Activated CD8-positive, alpha-beta memory T cell treated with anti-CD3 and anti-CD28 coated beads, Interleukin-2, amount 50 U/mL, for 24 hours (primary cell): ENCODE results near the gene KRTAP5-2.
"Not testable (repeated sequence)": the region's sequence is repeated elsewhere in the genome, so short reads cannot be mapped to it uniquely, and the experiment has no call there.

Experiments
- DNase-seq: peaks from one replicate; pipeline ENCODE4 v3.0.0-alpha.2; 2020; ENCODE audit errors: extremely low read depth

KRTAP5-2 gene

DNA sequence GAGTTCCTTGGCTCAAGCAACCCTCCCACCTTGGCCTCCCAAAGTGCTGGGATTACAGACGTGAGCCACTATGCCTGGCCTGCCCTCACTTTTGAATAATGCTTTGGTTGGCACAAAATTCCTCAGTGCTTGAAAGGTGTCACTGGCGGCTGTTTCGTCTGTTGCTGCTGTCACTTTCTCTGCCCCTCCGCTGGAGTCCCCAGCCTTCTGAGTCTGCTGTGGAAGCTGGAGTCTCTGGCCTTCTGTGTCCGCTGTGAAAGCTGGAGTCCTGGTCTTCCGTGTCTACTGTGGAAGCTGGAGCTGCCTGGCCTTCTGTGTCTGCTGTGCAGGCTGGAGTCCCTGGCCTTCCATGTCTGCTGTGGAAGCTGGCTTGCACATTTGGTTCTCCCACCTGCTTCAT is 8.1 kb downstream of the KRTAP5-2 start:
- DNase-seq: no peak

DNA sequence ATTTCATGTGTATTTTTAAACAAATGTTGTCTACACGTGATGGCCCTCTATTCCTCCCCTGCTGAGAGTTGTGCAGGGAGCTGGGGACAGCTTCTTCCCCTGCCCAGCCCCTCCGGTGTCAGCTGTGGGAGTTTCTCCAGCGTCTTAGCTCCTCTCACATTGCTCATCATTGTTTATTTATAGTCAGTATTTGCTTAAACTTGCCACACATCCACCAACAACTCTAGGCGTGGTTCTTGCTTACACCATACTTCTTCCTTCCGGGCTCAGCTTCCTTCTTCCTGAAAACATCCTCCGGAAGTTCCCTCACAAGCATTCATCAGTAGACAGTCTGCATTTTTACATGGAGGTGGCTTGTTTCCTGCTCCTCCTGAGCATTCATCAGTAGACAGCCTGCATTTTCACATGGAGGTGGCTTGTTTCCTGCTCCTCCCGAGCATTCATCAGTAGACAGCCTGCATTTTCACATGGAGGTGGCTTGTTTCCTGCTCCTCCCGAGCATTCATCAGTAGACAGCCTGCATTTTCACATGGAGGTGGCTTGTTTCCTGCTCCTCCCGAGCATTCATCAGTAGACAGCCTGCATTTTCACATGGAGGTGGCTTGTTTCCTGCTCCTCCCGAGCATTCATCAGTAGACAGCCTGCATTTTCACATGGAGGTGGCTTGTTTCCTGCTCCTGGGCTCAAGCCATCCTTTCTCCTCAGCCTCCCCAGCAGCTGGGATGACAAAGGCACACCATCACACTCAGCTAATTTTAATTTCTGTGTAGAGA is 8.7 kb downstream of the KRTAP5-2 start:
- not testable (repeated sequence) for DNase-seq

GRCh38 chr11:1586699-1587098 is 11.4 kb downstream of the KRTAP5-2 start:
- no peak for DNase-seq

DNA sequence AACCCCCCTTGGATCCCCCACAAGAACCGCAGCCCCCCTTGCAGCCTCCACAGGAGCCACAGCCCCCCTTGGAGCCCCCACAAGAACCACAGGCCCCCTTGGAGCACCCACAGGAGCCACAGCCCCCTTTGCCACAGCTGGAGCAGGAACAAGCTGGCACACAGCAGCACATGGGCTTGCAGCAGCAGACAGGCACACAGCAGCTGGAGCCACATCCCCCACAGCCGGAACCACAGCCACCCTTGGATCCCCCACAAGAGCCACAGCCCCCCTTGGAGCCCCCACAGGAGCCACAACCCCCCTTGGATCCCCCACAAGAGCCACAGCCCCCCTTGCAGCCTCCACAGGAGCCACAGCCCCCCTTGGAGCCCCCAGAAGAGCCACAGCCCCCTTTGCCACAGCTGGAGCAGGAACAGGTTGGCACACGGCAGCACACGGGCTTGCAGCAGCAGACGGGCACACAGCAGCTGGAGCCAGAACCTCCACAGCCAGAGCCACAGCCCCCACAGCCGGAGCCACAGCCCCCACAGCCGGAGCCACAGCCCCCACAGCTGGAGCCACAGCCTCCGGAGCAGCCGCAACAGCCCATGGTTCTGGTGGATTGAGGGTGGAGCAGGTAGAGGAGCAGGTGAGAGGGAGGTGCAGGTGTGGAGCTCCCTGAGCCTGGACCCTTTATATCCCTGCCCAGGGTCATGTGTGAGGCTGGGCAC is 13.3 kb downstream of the KRTAP5-2 start, which contains the start of gene KRTAP5-1:
Gene KRTAP5-1 (minus strand): TSS at position 623 of the 710 bp plus-strand sequence. CDS start 34 bp downstream, at position 589.
- DNase-seq: not testable (repeated sequence)

GRCh38 chr11:1582909-1583308 is 15.2 kb downstream of the KRTAP5-2 start:
- not testable (repeated sequence) for DNase-seq

GRCh38 chr11:1581976-1582375 is 16.1 kb downstream of the KRTAP5-2 start:
- DNase-seq: no peak

DNA sequence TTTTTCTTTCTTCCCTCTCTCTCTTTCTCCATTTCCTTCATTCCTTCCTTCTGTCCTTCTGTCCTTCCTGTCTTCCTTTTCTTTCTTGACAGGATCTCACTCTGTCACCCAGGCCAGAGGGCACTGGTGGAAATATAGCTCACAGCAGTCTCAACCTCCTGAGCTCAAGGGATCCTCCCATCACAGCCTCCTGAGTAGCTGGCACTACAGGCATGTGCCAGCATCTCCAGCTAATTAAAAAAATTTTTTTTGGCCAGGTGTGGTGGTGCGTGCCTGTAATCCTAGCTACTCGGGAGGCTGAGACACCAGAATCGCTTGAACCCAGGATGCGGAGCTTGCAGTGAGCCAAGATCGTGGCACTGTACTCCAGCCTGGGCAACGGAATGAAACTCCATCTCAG is 21.3 kb downstream of the KRTAP5-2 start:
- no peak for DNase-seq

DNA sequence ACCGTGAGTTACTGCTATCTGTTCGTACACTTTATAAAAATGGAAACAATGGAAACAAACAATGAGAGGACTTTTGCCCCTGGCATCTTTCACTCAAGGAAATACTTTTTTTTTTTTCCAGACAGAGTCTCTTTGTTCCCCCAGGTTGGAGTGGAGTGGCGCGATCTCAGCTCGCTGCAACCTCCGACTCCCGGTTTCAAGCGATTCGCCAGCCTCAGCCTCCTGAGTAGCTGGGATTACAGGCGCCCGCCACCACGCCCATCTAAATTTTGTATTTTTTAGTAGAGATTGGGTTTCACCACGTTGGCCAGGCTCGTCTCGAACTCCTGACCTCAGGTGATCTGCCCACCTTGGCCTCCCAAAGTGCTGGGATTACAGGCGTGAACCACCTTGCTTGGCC is 22.3 kb downstream of the KRTAP5-2 start:
- DNase-seq: not testable (repeated sequence)

DNA sequence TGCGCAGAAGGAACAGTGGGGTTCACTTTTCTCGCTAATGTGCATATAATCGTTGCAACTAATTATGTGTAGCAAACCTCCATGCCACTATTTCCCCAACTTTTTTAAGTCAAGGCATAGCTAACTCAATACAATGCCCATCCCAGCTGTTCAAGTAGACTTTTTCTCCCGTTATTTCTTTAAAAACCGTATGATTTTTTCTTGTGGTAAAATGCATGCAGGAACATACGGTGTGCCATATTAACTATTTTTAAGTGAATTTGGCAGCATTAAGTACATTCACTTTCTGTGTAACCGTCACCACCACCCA is 23.2 kb downstream of the KRTAP5-2 start:
- DNase-seq: no peak

GRCh38 chr11:1574238-1574932 is 23.7 kb downstream of the KRTAP5-2 start:
- no peak for DNase-seq

- DNase-seq: no peak
Observed at GRCh38 chr11:1573903-1574237, 24.2 kb downstream of the KRTAP5-2 start.

GRCh38 chr11:1573077-1573902 is 24.8 kb downstream of the KRTAP5-2 start:
- no peak for DNase-seq

DNA sequence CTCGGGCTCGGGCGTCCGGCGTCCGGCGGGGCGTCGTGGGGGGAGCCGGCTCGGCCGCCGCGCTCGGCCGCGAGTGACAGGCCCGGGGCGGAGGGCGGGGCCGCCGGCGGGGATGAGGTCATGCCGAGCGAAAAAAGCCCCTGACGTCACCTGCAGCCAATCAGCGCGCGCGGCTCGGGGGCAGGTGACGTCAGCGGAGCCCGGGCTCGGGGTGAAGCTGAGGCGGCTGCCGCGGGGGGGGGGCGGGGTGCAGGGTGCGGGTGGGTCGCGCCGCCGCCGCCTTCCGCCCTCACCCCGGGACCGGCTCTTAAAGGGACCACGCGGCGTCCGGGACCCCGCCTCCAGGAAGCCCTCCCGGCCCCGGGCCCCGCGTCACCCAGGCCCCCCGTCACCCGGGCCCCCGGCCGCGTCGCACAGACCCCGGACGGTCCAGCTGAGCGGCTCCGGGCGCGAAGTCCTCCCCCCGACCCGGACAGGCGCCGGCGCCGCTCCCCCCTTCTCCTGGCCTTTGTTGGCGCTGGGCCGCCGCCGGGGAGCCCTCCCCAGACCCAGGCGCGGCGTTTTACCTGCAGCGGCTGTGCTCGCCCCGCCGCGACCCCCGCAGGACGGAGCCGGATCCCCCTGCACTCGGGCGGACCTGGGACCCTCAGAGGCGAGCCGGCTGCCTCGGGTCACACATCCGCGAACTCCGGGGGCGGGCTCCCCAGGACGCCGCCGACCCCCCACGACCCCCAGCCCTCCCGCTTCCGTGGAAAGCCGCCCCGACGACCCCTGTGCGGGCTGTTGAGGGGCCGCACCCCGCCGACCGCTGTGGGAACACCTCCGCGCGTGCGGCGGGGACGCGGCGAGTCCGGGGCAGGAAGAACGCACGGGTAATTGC is 25.7 kb downstream of the KRTAP5-2 start, which contains the start of gene DUSP8:
Gene DUSP8 (minus strand): TSS at position 75 of the 880 bp plus-strand sequence. CDS start 6,445 bp downstream, outside the sequence.
- peak; percentile 72 for DNase-seq

DNA sequence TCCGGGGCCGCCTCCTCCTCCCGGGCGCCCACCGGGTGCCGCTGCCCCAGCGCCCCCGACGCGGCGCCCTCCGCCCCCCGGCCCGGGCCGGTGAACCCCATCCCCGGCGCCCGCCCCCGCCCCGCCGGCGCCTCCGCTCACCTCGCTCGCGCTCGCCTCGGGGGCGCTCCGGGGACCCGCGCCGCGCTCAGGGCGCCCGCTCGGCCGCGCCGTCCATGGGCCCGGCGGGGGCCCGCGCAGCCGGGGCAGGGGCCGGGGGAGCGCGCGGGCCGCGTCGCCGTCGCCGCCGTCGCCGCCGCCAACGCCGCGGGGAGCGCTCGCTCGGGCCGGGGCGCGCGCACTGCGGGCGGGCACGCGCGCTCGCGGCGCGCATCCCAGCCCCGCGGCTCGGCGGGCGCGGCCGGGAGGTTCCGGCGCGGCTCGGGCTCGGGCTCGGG is 26.3 kb downstream of the KRTAP5-2 start:
- no peak for DNase-seq

DNA sequence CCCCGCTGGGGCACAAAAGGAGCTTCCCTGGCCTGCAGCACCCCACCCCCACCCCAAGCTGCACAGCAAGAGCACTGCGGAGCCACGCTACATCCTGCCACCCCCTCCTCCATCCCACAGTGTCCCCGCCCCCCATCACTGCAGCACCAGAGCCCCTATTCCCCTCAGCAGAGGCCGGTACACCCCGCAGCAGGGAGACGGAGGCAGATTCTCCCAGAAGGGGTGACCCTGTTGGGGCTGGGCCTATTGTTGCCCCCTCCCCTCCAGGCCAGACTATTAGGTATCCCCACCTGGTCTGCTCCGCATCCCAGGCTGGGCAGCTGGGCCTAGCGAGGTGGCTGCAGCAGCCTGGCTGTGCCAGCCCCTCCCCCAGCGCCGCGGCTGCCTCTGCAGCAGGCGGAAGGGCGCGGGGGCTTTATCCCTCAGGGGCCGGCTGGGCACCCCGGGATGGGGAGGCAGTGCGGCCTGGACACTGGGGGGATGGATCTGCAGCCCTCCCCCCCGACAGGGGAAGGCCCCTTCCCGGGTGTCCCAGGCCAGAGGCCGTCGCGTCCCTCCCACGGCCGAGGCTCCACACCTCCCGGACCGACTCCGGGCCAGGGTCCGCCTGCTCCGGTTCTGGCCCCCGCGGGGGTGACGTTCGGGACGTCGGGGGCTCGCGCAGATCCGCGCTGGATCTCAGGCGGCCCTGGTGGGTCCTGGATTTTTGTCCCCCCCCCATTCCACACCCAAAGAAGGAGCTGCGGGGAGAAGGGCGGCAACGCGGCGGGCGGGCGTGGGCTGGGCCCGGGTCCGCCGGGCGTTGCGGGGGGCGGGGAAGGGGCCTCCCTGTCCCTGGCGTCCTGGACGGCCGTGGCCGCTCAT is 27.0 kb downstream of the KRTAP5-2 start:
- no peak for DNase-seq

- no peak for DNase-seq
Observed at GRCh38 chr11:1570531-1570895, 27.6 kb downstream of the KRTAP5-2 start.

DNA sequence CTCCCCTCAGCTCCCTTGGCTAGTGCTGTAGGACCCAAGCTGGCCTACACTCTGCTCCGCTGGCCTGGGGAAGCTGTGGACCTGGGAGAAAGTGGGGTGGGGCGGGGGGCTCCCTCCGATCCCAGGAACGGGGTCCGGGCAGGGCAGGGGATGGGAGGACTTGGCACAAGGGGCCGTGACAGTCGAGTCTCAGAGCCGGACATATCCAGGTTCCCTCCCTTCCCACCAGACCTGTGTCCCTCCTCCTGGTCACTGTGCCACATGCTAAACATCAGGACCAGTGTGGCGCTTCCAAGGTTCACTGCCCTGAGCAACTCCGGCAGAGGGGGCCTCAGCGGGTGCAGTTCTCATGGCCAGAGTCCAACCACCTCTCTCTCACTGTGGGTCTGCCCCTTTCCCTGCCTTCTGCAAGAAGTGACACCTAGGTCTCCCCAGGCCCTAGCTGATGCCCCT is 28.1 kb downstream of the KRTAP5-2 start:
- no peak for DNase-seq

DNA sequence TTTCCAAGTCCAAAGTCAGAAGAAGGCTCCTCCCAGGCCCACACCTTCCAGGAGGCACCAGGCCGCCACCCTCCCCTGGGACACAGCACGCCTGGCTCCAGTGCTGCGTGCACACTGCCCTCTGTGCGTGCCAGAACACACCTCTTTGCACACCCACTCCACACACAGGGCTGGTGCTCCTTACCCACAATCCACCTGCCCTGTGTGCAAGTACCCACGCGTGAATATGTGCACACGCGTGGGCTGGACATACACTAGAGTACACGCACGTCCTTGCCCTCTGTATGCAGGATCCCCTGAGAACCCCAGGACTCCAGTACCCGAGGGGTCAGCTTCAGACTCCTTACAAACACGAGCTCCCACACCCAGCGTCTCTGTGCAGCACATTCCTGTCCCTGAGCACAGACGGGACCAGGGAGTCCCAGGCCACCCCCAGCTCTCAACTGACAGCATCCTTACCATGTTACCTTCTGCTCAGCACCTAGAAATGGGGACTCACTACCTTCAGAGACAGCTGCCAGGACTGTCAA is 28.8 kb downstream of the KRTAP5-2 start:
- DNase-seq: no peak

- no peak for DNase-seq
Observed at GRCh38 chr11:1568441-1568911, 29.6 kb downstream of the KRTAP5-2 start.
